GM12892 (cell line): ENCODE results near the gene SLITRK3.

Experiments
- POLR2A ChIP-seq: IDR thresholded peaks from 2 replicates; pipeline ENCODE4 v1.6.1; 2011; ENCODE audit warnings: low read depth, low read length, control low read depth
- POLR2AphosphoS5 ChIP-seq: IDR thresholded peaks from 2 replicates; pipeline ENCODE4 v1.6.1; 2011; ENCODE audit warnings: low read depth, low read length, control low read depth
- TAF1 ChIP-seq: IDR thresholded peaks from 2 replicates; pipeline ENCODE4 v1.6.1; 2011; ENCODE audit warnings: low read depth, mild to moderate bottlenecking, control low read depth, low read length, borderline replicate concordance

GRCh38 chr3:165243597-165243996 is 47.4 kb upstream of the SLITRK3 start:
- TF ChIP-seq POLR2A (no peak), POLR2AphosphoS5 (no peak), TAF1 (no peak)
